ENCODE data around the gene AFF1.

Gene AFF1

GRCh38 chr4:87185146-87185870 lies 250.5 kb downstream of the AFF1 start:
- DNase-seq, result no peak

- DNase-seq, result no peak
Observed at GRCh38 chr4:87188048-87188447, 253.2 kb downstream of the AFF1 start.

- DNase-seq, result no peak
Observed at GRCh38 chr4:87188932-87189331, 254.1 kb downstream of the AFF1 start.

Data from activated T-cell treated with anti-CD3 and anti-CD28 coated beads, Interleukin-2, amount 50 U/mL, for 1 hour (primary cell).